Trophoblast cell (in vitro differentiated cells and primary cell): Measurements from ENCODE around the gene SYNPO2.
A peak's percentile ranks its signal among the peaks of the same experiment; 100 is the strongest.
"Not testable (repeated sequence)": the region's sequence is repeated elsewhere in the genome, so short reads cannot be mapped to it uniquely, and the experiment has no call there.

Experiments used
- DNase-seq, 2 donors: peaks; one replicate each; pipeline ENCODE4 v3.0.0-alpha.2; 2016
- H2AFZ ChIP-seq: 2 replicates; pipeline ENCODE4 v1.6.1; 2013; ENCODE audit warnings: low read length, moderate library complexity, mild to moderate bottlenecking; ENCODE audit not compliant: insufficient read depth, poor library complexity
- H2AK5ac ChIP-seq: 2 replicates; pipeline ENCODE4 v1.6.1; 2013; ENCODE audit warnings: mild to moderate bottlenecking, low read length
- H2BK120ac ChIP-seq: 2 replicates; pipeline ENCODE4 v1.6.1; 2013; ENCODE audit warnings: low read length, mild to moderate bottlenecking, moderate library complexity; ENCODE audit not compliant: insufficient read depth, poor library complexity
- H2BK12ac ChIP-seq: 2 replicates; pipeline ENCODE4 v1.6.1; 2013; ENCODE audit warnings: mild to moderate bottlenecking, low read length, moderate library complexity
- H2BK5ac ChIP-seq: 2 replicates; pipeline ENCODE4 v1.6.1; 2013; ENCODE audit warnings: low read length, low read depth, moderate library complexity, mild to moderate bottlenecking; ENCODE audit not compliant: poor library complexity
- H3K14ac ChIP-seq: 2 replicates; pipeline ENCODE4 v1.6.1; 2013; ENCODE audit warnings: mild to moderate bottlenecking, low read length
- H3K18ac ChIP-seq: 2 replicates; pipeline ENCODE4 v1.6.1; 2013; ENCODE audit warnings: mild to moderate bottlenecking, low read length
- H3K23ac ChIP-seq: 2 replicates; pipeline ENCODE4 v1.6.1; 2013; ENCODE audit warnings: low read length
- H3K27ac ChIP-seq: 2 replicates; pipeline ENCODE4 v1.5.1; 2013; ENCODE audit warnings: low read depth, mild to moderate bottlenecking, inconsistent platforms, low read length, moderate library complexity
- H3K27me3 ChIP-seq: 2 replicates; pipeline ENCODE4 v1.6.1; 2013; ENCODE audit warnings: inconsistent platforms, mild to moderate bottlenecking, low read length, moderate library complexity; ENCODE audit not compliant: insufficient read depth
- H3K36me3 ChIP-seq, 2 experiments: 1 replicate in 1 of 2; 2 replicates in 1 of 2; pipeline ENCODE4 v1.6.1; 2013; ENCODE audit warnings: low read length in 2 of 2, mild to moderate bottlenecking in 2 of 2, moderate library complexity in 1 of 2; ENCODE audit not compliant: insufficient read depth in 2 of 2, control insufficient read depth in 1 of 2
- H3K4ac ChIP-seq: 2 replicates; pipeline ENCODE4 v1.6.1; 2013; ENCODE audit warnings: low read depth, mild to moderate bottlenecking, low read length, moderate library complexity
- H3K4me1 ChIP-seq, 2 experiments: 1 replicate in 1 of 2; 2 replicates in 1 of 2; pipeline ENCODE4 v1.6.1; 2013; ENCODE audit warnings: low read length in 2 of 2, mild to moderate bottlenecking in 2 of 2, moderate library complexity in 1 of 2; ENCODE audit not compliant: insufficient read depth in 2 of 2, control insufficient read depth in 1 of 2
- H3K4me2 ChIP-seq: 2 replicates; pipeline ENCODE4 v1.6.1; 2013; ENCODE audit warnings: inconsistent platforms, mild to moderate bottlenecking, low read length, moderate library complexity
- H3K4me3 ChIP-seq: 2 replicates; pipeline ENCODE4 v1.5.1; 2013; ENCODE audit warnings: mild to moderate bottlenecking, low read depth, low read length, inconsistent platforms
- H3K79me1 ChIP-seq: one replicate; pipeline ENCODE4 v1.6.1; 2013; ENCODE audit warnings: low read length
- H3K79me2 ChIP-seq: 2 replicates; pipeline ENCODE4 v1.6.1; 2013; ENCODE audit warnings: low read length, mild to moderate bottlenecking; ENCODE audit not compliant: control insufficient read depth, insufficient read depth, poor library complexity
- H3K9ac ChIP-seq: 2 replicates; pipeline ENCODE4 v1.6.1; 2013; ENCODE audit warnings: mild to moderate bottlenecking, low read length
- H3K9me3 ChIP-seq: 2 replicates; pipeline ENCODE4 v1.6.1; 2013; ENCODE audit warnings: low read depth, mild to moderate bottlenecking, control low read depth, inconsistent platforms, low read length; ENCODE audit not compliant: insufficient read depth
- H4K12ac ChIP-seq: 2 replicates; pipeline ENCODE4 v1.6.1; 2013; ENCODE audit warnings: low read depth, mild to moderate bottlenecking, low read length, moderate library complexity
- H4K8ac ChIP-seq: 2 replicates; pipeline ENCODE4 v1.6.1; 2013; ENCODE audit warnings: low read depth, mild to moderate bottlenecking, low read length, moderate library complexity
- H4K91ac ChIP-seq: one replicate; pipeline ENCODE4 v1.6.1; 2013; ENCODE audit warnings: low read depth, mild to moderate bottlenecking, low read length, moderate library complexity
- WGBS: extraction: QIAGEN DNeasy Blood & Tissue Kit; methylation state at CpG from one replicate; pipeline ENCODE4 v1.1.7; 2013; ENCODE audit warnings: missing lambda C conversion rate; ENCODE audit not compliant: insufficient read length, insufficient coverage; ENCODE audit errors: extremely low coverage; 5-methylcytosine and 5-hydroxymethylcytosine counted together

The SYNPO2 gene

DNA sequence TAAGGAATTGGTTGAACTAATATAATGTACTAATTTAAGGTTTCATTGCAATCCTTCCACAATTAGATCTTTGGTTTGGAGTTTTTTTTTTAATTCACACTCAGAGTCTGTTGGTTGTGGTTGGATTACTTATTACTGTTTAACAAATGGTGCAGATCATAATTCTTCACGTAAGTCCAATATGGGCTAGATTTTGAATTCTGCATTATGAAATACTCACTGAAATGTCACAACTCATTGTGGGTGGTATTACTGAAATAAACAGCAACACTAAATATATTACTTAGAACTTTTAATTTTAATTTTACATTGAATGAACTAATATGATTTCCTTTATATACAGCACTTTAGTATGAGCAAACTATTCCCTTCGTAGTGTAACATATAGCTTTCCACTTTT lies 152.7 kb downstream of the SYNPO2 start:
- no peak for DNase-seq
- H3K4ac ChIP-seq: no peak overlapping the region
- no peak overlapping the region for H4K12ac ChIP-seq
- H2BK5ac ChIP-seq: no peak overlapping the region
- no peaks in the 10 kb centered on the region for H3K27me3 ChIP-seq
- H4K8ac ChIP-seq: no peak overlapping the region
- no peak overlapping the region for H2AK5ac ChIP-seq
- H3K79me1 ChIP-seq: no peaks in the 10 kb centered on the region
- no peaks in the 10 kb centered on the region for H3K9me3 ChIP-seq
- H2AFZ ChIP-seq: no peak overlapping the region
- H3K4me3 ChIP-seq: no peak overlapping the region
- peaks cover 2% of the 10 kb centered on the region in 2 experiments for H3K4me1 ChIP-seq
- no CpG with 5 or more reads among the region's 2 CpGs for WGBS
- H3K23ac ChIP-seq: no peak overlapping the region
- H3K27ac ChIP-seq: no peak overlapping the region
- H2BK120ac ChIP-seq: no peak overlapping the region
- H4K91ac ChIP-seq: no peak overlapping the region
- H3K4me2 ChIP-seq: no peak overlapping the region
- H3K79me2 ChIP-seq: no peaks in the 10 kb centered on the region
- H3K36me3 ChIP-seq: no peaks in the 10 kb centered on the region
- no peak overlapping the region for H2BK12ac ChIP-seq
- no peak overlapping the region for H3K14ac ChIP-seq
- H3K18ac ChIP-seq: no peak overlapping the region
- no peak overlapping the region for H3K9ac ChIP-seq

DNA sequence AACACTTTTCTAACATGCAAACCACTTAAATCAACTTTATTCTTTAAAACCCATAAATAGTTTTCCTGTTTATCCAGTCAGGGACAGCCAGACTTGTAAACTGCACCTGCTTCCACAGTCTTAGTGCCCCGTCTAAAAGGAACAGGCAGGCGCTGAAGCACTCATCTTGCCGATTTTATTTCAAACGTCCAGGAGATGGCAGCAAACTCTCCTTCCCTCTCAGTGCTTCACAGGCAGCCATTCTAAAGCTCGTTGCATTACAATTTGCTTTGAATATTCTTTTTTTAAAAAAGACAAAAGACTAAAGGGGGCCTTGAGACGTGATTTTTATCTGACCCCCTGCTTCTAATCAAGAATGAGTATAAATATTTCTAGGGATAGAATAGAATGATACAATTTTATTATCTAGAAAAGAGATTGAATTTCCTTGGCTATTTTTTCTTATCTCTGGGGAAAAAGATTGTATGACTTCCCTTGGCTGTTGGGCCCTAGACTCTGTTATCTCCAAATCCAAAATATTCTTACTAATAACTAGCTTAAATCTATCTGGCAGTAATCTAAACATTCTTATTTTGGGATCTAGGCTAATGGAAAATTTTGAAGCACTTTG lies 153.4 kb downstream of the SYNPO2 start:
- no peaks in the 10 kb centered on the region for H3K9me3 ChIP-seq
- no peak overlapping the region for H2AK5ac ChIP-seq
- no peak overlapping the region for H3K4me2 ChIP-seq
- peaks cover 2% of the 10 kb centered on the region in 2 experiments for H3K4me1 ChIP-seq
- H2BK120ac ChIP-seq: no peak overlapping the region
- no peak overlapping the region for H2BK5ac ChIP-seq
- H3K27ac ChIP-seq: no peak overlapping the region
- H3K4me3 ChIP-seq: no peak overlapping the region
- no peak overlapping the region for H3K18ac ChIP-seq
- H3K14ac ChIP-seq: no peak overlapping the region
- no peak overlapping the region for H3K23ac ChIP-seq
- H3K79me2 ChIP-seq: no peaks in the 10 kb centered on the region
- H2AFZ ChIP-seq: no peak overlapping the region
- H4K91ac ChIP-seq: no peak overlapping the region
- H4K8ac ChIP-seq: no peak overlapping the region
- no peaks in the 10 kb centered on the region for H3K79me1 ChIP-seq
- H2BK12ac ChIP-seq: no peak overlapping the region
- no peak overlapping the region for H4K12ac ChIP-seq
- no CpG with 5 or more reads among the region's 6 CpGs for WGBS
- no peaks in the 10 kb centered on the region for H3K27me3 ChIP-seq
- no peak overlapping the region for H3K4ac ChIP-seq
- H3K9ac ChIP-seq: no peak overlapping the region
- H3K36me3 ChIP-seq: no peaks in the 10 kb centered on the region
- peak; percentile 55 to 85 for DNase-seq

GRCh38 chr4:119046263-119046662 lies 157.6 kb downstream of the SYNPO2 start:
- Histone ChIP-seq H4K8ac (no peak overlapping the region), H2BK12ac (no peak overlapping the region), H3K27ac (no peak overlapping the region), H2AFZ (no peak overlapping the region), H4K12ac (no peak overlapping the region), H3K4me3 (no peak overlapping the region), H2BK120ac (no peak overlapping the region), H3K4ac (no peak overlapping the region), H3K9ac (no peak overlapping the region), H3K27me3 (no peaks in the 10 kb centered on the region), H3K36me3 (no peaks in the 10 kb centered on the region), H3K14ac (no peak overlapping the region), H2BK5ac (no peak overlapping the region), H3K4me2 (no peak overlapping the region), H4K91ac (no peak overlapping the region), H2AK5ac (no peak overlapping the region), H3K9me3 (no peaks in the 10 kb centered on the region), H3K79me1 (no peaks in the 10 kb centered on the region), H3K79me2 (no peaks in the 10 kb centered on the region), H3K18ac (no peak overlapping the region), H3K4me1 (no peaks in the 10 kb centered on the region), H3K23ac (no peak overlapping the region)
- DNase-seq: no peak
- WGBS: no CpG with 5 or more reads among the region's 4 CpGs

DNA sequence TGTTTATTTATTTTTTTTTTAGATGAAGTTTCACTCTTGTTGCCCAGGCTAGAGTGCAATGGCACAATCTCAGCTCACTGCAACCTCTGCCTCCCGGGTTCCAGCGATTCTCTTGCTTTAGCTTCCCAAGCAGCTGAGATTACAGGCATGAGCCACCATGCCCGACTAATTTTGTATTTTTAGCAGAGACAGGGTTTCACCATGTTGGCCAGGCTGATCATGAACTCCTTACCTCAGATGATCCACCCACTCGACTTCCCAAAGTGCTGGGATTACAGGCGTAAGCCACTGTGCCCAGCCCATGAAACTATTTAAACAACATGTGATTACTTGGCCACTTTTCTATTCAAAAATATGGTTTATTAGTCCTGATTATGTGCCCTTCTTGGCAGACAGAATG lies 158.4 kb downstream of the SYNPO2 start:
- H3K79me1 ChIP-seq, H2AFZ ChIP-seq, H3K9ac ChIP-seq, H4K12ac ChIP-seq, H3K14ac ChIP-seq, H3K4me1 ChIP-seq, H4K8ac ChIP-seq, H2BK5ac ChIP-seq, H3K27ac ChIP-seq, H3K4me2 ChIP-seq, H2AK5ac ChIP-seq, H2BK120ac ChIP-seq, H2BK12ac ChIP-seq, H3K9me3 ChIP-seq, H3K4me3 ChIP-seq, H3K23ac ChIP-seq, H4K91ac ChIP-seq, H3K4ac ChIP-seq, DNase-seq, H3K36me3 ChIP-seq, H3K18ac ChIP-seq, H3K79me2 ChIP-seq, H3K27me3 ChIP-seq: not testable (repeated sequence)
- WGBS: no CpG with 5 or more reads among the region's 5 CpGs
